ENCODE data around the gene RNF17.

GRCh38 chr13:24748061-24748400 lies 15.9 kb upstream of the RNF17 start:
- TF ChIP-seq, protein P1, sequence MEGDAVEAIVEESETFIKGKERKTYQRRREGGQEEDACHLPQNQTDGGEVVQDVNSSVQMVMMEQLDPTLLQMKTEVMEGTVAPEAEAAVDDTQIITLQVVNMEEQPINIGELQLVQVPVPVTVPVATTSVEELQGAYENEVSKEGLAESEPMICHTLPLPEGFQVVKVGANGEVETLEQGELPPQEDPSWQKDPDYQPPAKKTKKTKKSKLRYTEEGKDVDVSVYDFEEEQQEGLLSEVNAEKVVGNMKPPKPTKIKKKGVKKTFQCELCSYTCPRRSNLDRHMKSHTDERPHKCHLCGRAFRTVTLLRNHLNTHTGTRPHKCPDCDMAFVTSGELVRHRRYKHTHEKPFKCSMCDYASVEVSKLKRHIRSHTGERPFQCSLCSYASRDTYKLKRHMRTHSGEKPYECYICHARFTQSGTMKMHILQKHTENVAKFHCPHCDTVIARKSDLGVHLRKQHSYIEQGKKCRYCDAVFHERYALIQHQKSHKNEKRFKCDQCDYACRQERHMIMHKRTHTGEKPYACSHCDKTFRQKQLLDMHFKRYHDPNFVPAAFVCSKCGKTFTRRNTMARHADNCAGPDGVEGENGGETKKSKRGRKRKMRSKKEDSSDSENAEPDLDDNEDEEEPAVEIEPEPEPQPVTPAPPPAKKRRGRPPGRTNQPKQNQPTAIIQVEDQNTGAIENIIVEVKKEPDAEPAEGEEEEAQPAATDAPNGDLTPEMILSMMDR (IDR thresholded peaks at IDR 0.05 in 2 of 3, conservative IDR thresholded peaks at IDR 0.05 in 1 of 3; ENCODE audit: borderline replicate concordance in 1 of 3, insufficient read depth in 1 of 3, low read depth in 2 of 3, low read length in 2 of 3) = no peak
- TF ChIP-seq POLR2A (IDR thresholded peaks at IDR 0.05; ENCODE audit: borderline replicate concordance, extremely low read depth, insufficient read depth, insufficient read length) = no peak
- TF ChIP-seq EZH2 (IDR thresholded peaks at IDR 0.05) = no peak
- no peak for TF ChIP-seq TCF7L2 (IDR thresholded peaks at IDR 0.05; ENCODE audit: borderline replicate concordance, extremely low read depth, insufficient read depth, insufficient read length)
- TF ChIP-seq SP1 (IDR thresholded peaks at IDR 0.05; ENCODE audit: low read depth) = no peak
- no peak for TF ChIP-seq MAX (IDR thresholded peaks at IDR 0.05)
- TF ChIP-seq POLR2AphosphoS5 (IDR thresholded peaks at IDR 0.05; ENCODE audit: low read depth, low read length) = no peak
- no peak for TF ChIP-seq EZH2phosphoT487 (IDR thresholded peaks at IDR 0.05; ENCODE audit: borderline replicate concordance)
- TF ChIP-seq CEBPB (IDR thresholded peaks at IDR 0.05; ENCODE audit: low read depth) = no peak
- TF ChIP-seq CBX3 (IDR thresholded peaks at IDR 0.05; ENCODE audit: low read depth) = no peak
- no peak for TF ChIP-seq YY1 (IDR thresholded peaks at IDR 0.05; ENCODE audit: extremely low read depth, insufficient replicate concordance, low read depth, low read length)
